Esophagus muscularis mucosa (tissue), 4 donors: ENCODE measurements around the gene LALBA. TPM values are rescaled to one million over a fixed set of nuclear protein-coding genes. Genes with fewer than 3 reads are reported as not detected.
"Not testable (repeated sequence)": the region's sequence is repeated elsewhere in the genome, so short reads cannot be mapped to it uniquely, and the experiment has no call there.

Source experiments
- DNase-seq: peaks from one replicate; pipeline ENCODE4 v3.0.0-alpha.2; 2017; ENCODE audit errors: extremely low spot score
- H3K27ac ChIP-seq, 4 donors: fragments of 200-600 bp; sonication (generic); replicated peaks in 1 of 4; 1 replicate in 3 of 4; 2 replicates in 1 of 4; pipeline ENCODE4 v1.5.1; 2016 to 2019; ENCODE audit warnings: mild to moderate bottlenecking in 1 of 4
- H3K27me3 ChIP-seq, 4 donors: fragments of 200-600 bp; sonication (generic); one replicate each; pipeline versions ENCODE4 v1.5.1 to v1.6.0; 2016 to 2019
- H3K36me3 ChIP-seq, 4 donors: fragments of 200-600 bp; sonication (generic); one replicate each; pipeline ENCODE4 v1.5.1; 2016 to 2019
- H3K4me1 ChIP-seq, 4 donors: fragments of 200-600 bp; sonication (generic); one replicate each; pipeline ENCODE4 v1.5.1; 2016 to 2019
- H3K4me3 ChIP-seq, 4 donors: fragments of 200-600 bp; sonication (generic); 1 replicate in 2 of 4; 2 replicates in 2 of 4; pipeline ENCODE4 v1.5.1; 2016 to 2019; ENCODE audit warnings: mild to moderate bottlenecking in 4 of 4, moderate library complexity in 1 of 4
- H3K9me3 ChIP-seq, 4 donors: fragments of 200-600 bp; sonication (generic); 1 replicate in 3 of 4; 2 replicates in 1 of 4; pipeline ENCODE4 v1.5.1; 2016 to 2019
- CTCF ChIP-seq, 3 experiments: fragments of 200-600 bp in 2 of 3; fragments of 450-650 bp in 1 of 3; sonication (generic) in 2 of 3; IDR thresholded peaks; one replicate each; pipeline ENCODE4 v1.5.1; 2017 to 2019; ENCODE audit warnings: antibody characterized with exemption in 3 of 3, mild to moderate bottlenecking in 2 of 3, moderate library complexity in 1 of 3
- EP300 ChIP-seq: sonication (generic); formaldehyde crosslinking; IDR thresholded peaks from one replicate; pipeline ENCODE4 v1.6.1; 2017; ENCODE audit warnings: antibody characterized with exemption
- POLR2A ChIP-seq: fragments of 450-650 bp; IDR thresholded peaks from one replicate; pipeline ENCODE4 v1.6.1; 2017; ENCODE audit warnings: antibody characterized with exemption, moderate library complexity, mild to moderate bottlenecking, low read depth
- POLR2AphosphoS5 ChIP-seq, 2 donors: sonication (generic); formaldehyde crosslinking; IDR thresholded peaks; one replicate each; pipeline ENCODE4 v1.6.1; 2017; ENCODE audit warnings: antibody characterized with exemption in 2 of 2
- WGBS: methylation state at CpG from one replicate; pipeline ENCODE4 v1.1.5; 2018; 5-methylcytosine and 5-hydroxymethylcytosine counted together
- intact Hi-C: fragments of 100-400 bp; cut with DNase I; formaldehyde crosslinking; loops from one replicate; pipeline ENCODE4 v1.15.1; 2023
- total RNA-seq, 4 donors: library from RNA; depleted of rRNA; stranded (reverse); fragments of >200 nt; gene quantifications; one replicate each; pipeline versions ENCODE4 v1.1.0 to v1.2.1, GENCODE V29; 2016

LALBA gene
- total RNA-seq, 4 donors from 2014 or later: not detected

- Histone ChIP-seq H3K4me3 (no peak overlapping the region), H3K36me3 (no peaks in the 10 kb centered on the region), H3K4me1 (no peaks in the 10 kb centered on the region), H3K27ac (no peak overlapping the region), H3K27me3 (no peaks in the 10 kb centered on the region), H3K9me3 (no peaks in the 10 kb centered on the region)
- intact Hi-C loops: no loop called here
- TF ChIP-seq POLR2A: no peak
- TF ChIP-seq CTCF (IDR thresholded peaks at IDR 0.05): no peak
- TF ChIP-seq POLR2AphosphoS5 (IDR thresholded peaks at IDR 0.05): no peak
- TF ChIP-seq EP300: no peak
- 90% methylated on average over 41 of the region's 44 CpGs for WGBS
- no peak for DNase-seq
These were observed 41.8 kb downstream of the LALBA start for GRCh38 chr12:48527891-48528670.

GRCh38 chr12:48525332-48525731 lies 44.5 kb downstream of the LALBA start, which contains the start of gene OR8S1:
OR8S1 (plus strand) TSS chr12:48525632; CDS start chr12:48525632, 0 bp downstream.
- Histone ChIP-seq H3K27me3 (no peaks in the 10 kb centered on the region), H3K27ac (no peak within 1 kb of the TSS), H3K4me3 (no peak within 1 kb of the TSS), H3K9me3 (no peaks in the 10 kb centered on the region), H3K4me1 (no peaks in the 10 kb centered on the region), H3K36me3 (no peaks in the 10 kb centered on the region)
- TF ChIP-seq POLR2A: no peak
- no peak for TF ChIP-seq CTCF (IDR thresholded peaks at IDR 0.05)
- no peak for TF ChIP-seq EP300
- no peak for TF ChIP-seq POLR2AphosphoS5 (IDR thresholded peaks at IDR 0.05)
- intact Hi-C loops: no loop called here
- no peak for DNase-seq
- 83% methylated on average over 5 of the region's 5 CpGs for WGBS

GRCh38 chr12:48520381-48520780 lies 49.5 kb downstream of the LALBA start:
- H3K4me3 ChIP-seq, H3K4me1 ChIP-seq, H3K27me3 ChIP-seq, H3K27ac ChIP-seq, H3K36me3 ChIP-seq, H3K9me3 ChIP-seq, DNase-seq, intact Hi-C loops: not testable (repeated sequence)
- WGBS: 78% methylated on average over 3 of the region's 24 CpGs

Other genes with a start within 250 kb of the LALBA start
- 10 to 100 TPM; 23.0 to 33.2 (median 29.6) TPM for gene ZNF641, start 219.1 kb downstream of the LALBA start, total RNA-seq
- gene ANP32D, start 97.5 kb downstream of the LALBA start, total RNA-seq: not detected
- not detected for gene C12orf54, start 87.5 kb downstream of the LALBA start, total RNA-seq
- under 1 TPM in 1 of 4 donors, not detected in 3; 0.32 TPM for gene OR8S1, start 44.4 kb downstream of the LALBA start, total RNA-seq
- 10 to 100 TPM; 41.3 to 58.8 (median 43.4) TPM for gene KANSL2, start 112.2 kb upstream of the LALBA start, total RNA-seq
- gene CCNT1, start 146.7 kb upstream of the LALBA start, total RNA-seq: 10 to 100 TPM; 18.8 to 22.0 (median 19.8) TPM
- 10 to 100 TPM; 17.9 to 35.5 (median 24.0) TPM for gene ADCY6, start 219.0 kb upstream of the LALBA start, total RNA-seq
- gene CACNB3, start 248.4 kb upstream of the LALBA start, total RNA-seq: 10 to 100 TPM; 11.6 to 41.0 (median 28.4) TPM